Astrocyte of the cerebellum (primary cell): Measurements from ENCODE around the gene INPP5A.
"Not testable (repeated sequence)": the region's sequence is repeated elsewhere in the genome, so short reads cannot be mapped to it uniquely, and the experiment has no call there.

Source experiments
- DNase-seq: peaks from one replicate; pipeline ENCODE4 v3.0.0-alpha.2; 2011; ENCODE audit warnings: low read depth
- H3K4me3 ChIP-seq: 2 replicates; pipeline ENCODE4 v1.5.1; 2011; ENCODE audit warnings: mild to moderate bottlenecking, low read depth, low read length, moderate library complexity
- CTCF ChIP-seq: IDR thresholded peaks from 2 replicates; pipeline ENCODE4 v1.5.1; 2012; ENCODE audit warnings: low read length, low read depth, moderate library complexity, mild to moderate bottlenecking; ENCODE audit errors: missing control alignments
- in situ Hi-C: cut with HindIII; loops from 2 replicates; pipeline ENCODE4 v1.10.0; 2017; ENCODE audit warnings: low sequenced_read_pairs

The INPP5A gene

GRCh38 chr10:132796846-132797245 is 259.3 kb downstream of the INPP5A start:
- no peak for TF ChIP-seq CTCF
- no peak overlapping the region for H3K4me3 ChIP-seq
- DNase-seq: no peak
- in situ Hi-C loops: no loop called here

- H3K4me3 ChIP-seq, DNase-seq, in situ Hi-C loops: not testable (repeated sequence)
Observed at GRCh38 chr10:132797986-132798385, 260.4 kb downstream of the INPP5A start.

- H3K4me3 ChIP-seq: no peak overlapping the region
- TF ChIP-seq CTCF: no peak
- in situ Hi-C loops: no loop called here
- no peak for DNase-seq
Observed at GRCh38 chr10:132798403-132798802, 260.8 kb downstream of the INPP5A start.

GRCh38 chr10:132798876-132799275 is 261.3 kb downstream of the INPP5A start:
- no peak for TF ChIP-seq CTCF
- DNase-seq: no peak
- H3K4me3 ChIP-seq: no peak overlapping the region
- in situ Hi-C loops: no loop called here

- no peak for TF ChIP-seq CTCF
- in situ Hi-C loops: no loop called here
- DNase-seq: no peak
- H3K4me3 ChIP-seq: no peak overlapping the region
Observed at GRCh38 chr10:132799865-132800264, 262.3 kb downstream of the INPP5A start.

- H3K4me3 ChIP-seq: no peak overlapping the region
- DNase-seq: no peak
- in situ Hi-C loops: no loop called here
- no peak for TF ChIP-seq CTCF
Observed at GRCh38 chr10:132802048-132802447, 264.5 kb downstream of the INPP5A start.

- H3K4me3 ChIP-seq: no peak overlapping the region
- no peak for TF ChIP-seq CTCF
- in situ Hi-C loops: no loop called here
Observed at GRCh38 chr10:132802694-132803320, 265.2 kb downstream of the INPP5A start.

More at GRCh38 chr10:132802694-132803320, 265.2 kb downstream of the INPP5A start:
- no peak for DNase-seq
